ENCODE data around the gene AANAT.

AANAT gene

DNA sequence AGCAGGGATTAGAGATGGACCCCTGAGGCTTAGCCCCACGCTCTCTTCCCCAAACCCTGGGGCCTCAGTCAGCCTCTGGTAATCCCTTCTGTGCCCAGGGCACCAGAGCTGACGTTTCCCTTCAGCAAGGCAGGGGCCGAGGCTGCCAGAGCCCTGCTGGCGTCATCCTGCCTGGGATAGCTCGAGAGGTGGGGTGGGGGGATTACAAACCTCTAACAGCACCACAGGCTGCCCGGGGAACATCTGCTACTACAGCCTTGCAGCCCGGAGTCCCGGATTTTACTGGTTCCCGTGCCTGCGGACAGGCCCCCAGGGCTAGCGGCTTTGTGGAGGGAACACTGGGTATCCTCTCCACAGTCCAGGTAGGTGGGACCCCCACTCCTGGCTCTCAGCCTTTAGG is at the start of gene AANAT:
Gene AANAT, plus strand, starts transcription at position 238 of the 400 bp plus-strand sequence. CDS start 1,144 bp downstream, outside the sequence.
- no peak for DNase-seq (ENCODE audit: low spot score)

DNA sequence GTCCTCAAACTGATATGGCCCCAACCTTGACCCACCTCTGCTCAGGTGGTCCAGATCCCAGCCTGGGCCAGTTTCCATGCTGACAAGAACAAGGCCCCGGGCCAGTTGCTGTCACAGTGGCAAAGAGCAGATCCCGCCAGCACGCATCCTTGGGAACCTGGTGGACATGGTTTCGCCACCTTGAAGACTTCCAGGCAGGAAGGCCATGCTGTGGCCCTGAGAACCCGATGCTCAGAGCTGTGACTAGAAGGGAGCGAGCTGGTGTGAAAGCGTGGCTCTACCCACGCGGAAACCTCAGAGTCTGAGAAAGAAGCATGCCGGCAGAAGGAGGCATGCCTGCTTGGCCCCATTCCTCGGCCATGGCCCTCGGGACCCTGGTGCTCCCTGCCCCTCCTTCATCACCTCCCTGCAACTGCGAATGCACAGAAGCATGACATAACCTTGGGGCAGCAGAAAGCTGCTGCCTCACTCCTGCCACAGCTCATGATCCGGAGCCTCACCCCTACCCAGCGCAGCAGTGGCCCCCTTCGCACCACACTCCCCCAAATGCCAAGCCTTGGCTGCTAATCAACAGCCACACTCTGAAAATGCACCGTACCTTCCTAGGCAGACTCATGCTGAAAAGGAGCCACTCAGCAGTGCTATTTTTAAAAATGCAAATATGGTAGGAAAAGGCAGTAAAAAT is 47.7 kb upstream of the AANAT start:
- no peak for DNase-seq (ENCODE audit: low spot score)

- DNase-seq (ENCODE audit: low spot score), result no peak
Observed at GRCh38 chr17:76420356-76421043, 46.9 kb upstream of the AANAT start.

GRCh38 chr17:76421044-76421407 is 46.4 kb upstream of the AANAT start:
- no peak for DNase-seq (ENCODE audit: low spot score)

- DNase-seq (ENCODE audit: low spot score), result no peak
Observed at GRCh38 chr17:76422406-76422805, 45.0 kb upstream of the AANAT start.

GRCh38 chr17:76422860-76423259 is 44.5 kb upstream of the AANAT start:
- no peak for DNase-seq (ENCODE audit: low spot score)

DNA sequence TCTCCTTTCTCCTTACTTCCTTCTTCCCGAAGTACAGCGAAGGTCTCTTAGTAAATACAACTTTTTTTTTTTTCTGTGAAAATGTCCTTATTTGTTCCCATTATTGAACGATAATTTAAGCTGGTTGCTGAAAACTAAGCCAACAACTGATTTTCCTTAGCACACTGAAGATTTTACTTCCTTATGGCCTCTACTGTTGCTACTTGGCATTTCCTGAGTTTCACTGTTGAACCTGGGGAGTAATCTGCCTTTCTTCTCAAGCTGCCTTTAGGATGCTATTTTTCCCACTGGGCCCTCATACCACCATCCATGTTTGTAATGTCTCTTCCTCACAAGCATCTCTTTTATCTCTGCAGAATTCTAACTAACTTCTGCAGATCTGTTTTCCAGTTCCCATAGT is 40.5 kb upstream of the AANAT start:
- no peak for DNase-seq (ENCODE audit: low spot score)

GRCh38 chr17:76427501-76428231 is 39.7 kb upstream of the AANAT start:
- DNase-seq (ENCODE audit: low spot score), result no peak

- DNase-seq (ENCODE audit: low spot score), result no peak
Observed at GRCh38 chr17:76428511-76428910, 38.9 kb upstream of the AANAT start.

DNA sequence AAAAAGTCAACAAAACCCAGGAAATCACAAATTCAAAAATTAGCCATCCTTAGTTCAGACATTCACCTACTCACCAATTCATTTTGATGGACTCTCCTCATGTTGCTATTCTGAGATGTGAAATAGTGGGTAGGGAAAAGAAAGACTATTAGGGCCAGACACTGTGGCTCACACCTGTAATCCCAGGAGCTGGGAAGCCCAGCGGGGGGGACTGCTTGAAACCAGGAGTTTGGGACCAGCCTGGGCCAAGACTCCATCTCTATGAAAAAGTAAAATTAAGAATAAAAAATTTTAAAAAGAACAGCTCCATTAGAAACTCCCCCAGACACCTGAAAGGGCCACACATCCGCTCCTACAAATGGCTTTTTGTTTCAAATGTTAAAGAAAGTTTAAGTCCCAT is 35.9 kb upstream of the AANAT start:
- DNase-seq (ENCODE audit: low spot score), result no peak

DNA sequence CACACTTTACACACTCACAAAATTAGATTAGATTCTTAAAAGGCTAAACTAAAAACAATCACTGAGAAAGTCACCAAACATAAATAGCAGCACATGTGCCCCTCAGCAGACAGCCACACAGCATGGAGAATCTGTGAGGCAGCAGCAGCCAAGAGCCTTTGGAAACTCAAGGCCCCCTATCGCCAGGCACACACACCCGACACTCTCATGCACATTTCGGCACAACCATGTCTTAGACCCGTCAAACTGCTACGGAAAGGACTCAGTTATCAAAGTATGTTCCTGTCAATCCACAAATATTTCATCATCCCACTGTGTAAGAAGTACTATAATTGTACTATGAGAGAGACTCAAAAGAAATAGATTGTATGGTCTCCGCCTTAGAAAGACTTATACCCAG is 35.4 kb upstream of the AANAT start:
- DNase-seq (ENCODE audit: low spot score), result no peak

GRCh38 chr17:76432712-76433336 is 34.6 kb upstream of the AANAT start:
- DNase-seq (ENCODE audit: low spot score), result peak; percentile 61

DNA sequence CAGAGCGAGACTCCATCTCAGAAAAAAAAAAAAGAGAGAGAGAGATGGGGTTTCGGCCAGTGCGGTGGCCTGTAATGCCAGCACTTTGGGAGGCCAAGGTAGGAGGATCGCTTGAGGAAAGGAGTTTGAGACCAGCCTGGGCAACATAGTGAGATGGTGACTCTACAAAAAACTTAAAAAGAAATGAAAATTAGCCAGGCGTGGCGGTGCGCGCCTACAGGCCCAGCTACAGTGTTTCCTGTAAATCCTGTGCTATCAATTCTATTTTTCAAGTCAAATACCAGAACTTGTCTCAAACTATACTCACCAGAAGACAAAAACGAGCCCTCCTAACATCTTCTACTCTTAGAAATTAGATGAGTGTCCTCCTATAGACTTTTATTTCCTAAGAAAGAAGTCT is 33.7 kb upstream of the AANAT start:
- no peak for DNase-seq (ENCODE audit: low spot score)

- no peak for DNase-seq (ENCODE audit: low spot score)
Observed at GRCh38 chr17:76434870-76435269, 32.5 kb upstream of the AANAT start.

- no peak for DNase-seq (ENCODE audit: low spot score)
Observed at GRCh38 chr17:76435751-76436150, 31.7 kb upstream of the AANAT start.

- DNase-seq (ENCODE audit: low spot score), result no peak
Observed at GRCh38 chr17:76437467-76438402, 29.7 kb upstream of the AANAT start.

DNA sequence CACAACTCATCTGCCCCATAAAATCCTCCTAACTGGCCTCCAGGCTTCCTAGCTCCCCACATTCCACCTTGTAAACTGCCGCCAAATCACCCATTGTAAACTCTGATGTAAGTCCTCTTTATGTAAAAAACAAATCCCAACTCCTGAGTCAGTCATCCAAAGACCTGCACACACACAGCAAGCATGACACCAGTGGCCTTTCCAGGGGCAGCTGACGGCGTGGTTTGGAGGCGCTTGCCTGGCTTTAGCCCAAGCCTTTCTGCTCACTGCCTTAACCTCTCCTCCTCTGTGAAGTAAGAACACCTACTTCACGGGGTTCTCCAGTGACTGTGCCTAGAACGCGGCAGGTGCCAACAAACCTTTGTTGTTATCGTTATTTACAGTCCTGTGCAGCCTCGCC is 28.5 kb upstream of the AANAT start:
- no peak for DNase-seq (ENCODE audit: low spot score)

GRCh38 chr17:76439314-76439928 is 28.0 kb upstream of the AANAT start:
- no peak for DNase-seq (ENCODE audit: low spot score)

GRCh38 chr17:76440751-76441362 is 26.5 kb upstream of the AANAT start:
- DNase-seq (ENCODE audit: low spot score), result no peak

- DNase-seq (ENCODE audit: low spot score), result no peak
Observed at GRCh38 chr17:76441686-76442340, 25.6 kb upstream of the AANAT start.
